DMS153 treated with DMSO at 0.1 percent for 48 hours (cell line): ENCODE data around the gene SULT1A1.
"Not testable (repeated sequence)": the region's sequence is repeated elsewhere in the genome, so short reads cannot be mapped to it uniquely, and the experiment has no call there.

Source experiments
- DNase-seq: peaks from one replicate; lab custom pipeline; 2025; ENCODE audit not compliant: unreplicated experiment; lab: John Stamatoyannopoulos, UW

SULT1A1 gene

GRCh38 chr16:28591355-28591754, 18.5 kb downstream of the SULT1A1 start:
- no peak for DNase-seq

- DNase-seq = no peak
These were observed 19.2 kb downstream of the SULT1A1 start for GRCh38 chr16:28590384-28591340.

DNA sequence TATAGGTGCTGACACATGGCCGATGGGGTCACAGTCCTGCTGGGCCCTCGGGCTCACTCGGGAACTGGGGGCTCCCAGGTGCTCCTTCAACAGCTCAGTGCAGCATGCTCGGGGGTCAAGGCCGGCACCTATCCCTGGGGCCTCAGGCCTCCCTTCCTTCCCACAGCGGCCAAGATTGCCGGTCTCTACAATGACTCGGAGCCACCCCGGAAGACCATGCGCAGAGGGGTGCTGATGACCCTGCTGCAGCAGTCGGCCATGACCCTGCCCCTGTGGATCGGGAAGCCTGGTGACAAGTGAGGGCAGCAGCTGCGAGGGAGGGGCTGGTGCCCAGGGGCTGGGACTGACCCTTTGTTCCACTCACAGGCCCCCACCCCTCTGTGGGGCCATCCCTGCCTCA, 19.9 kb downstream of the SULT1A1 start:
- no peak for DNase-seq

DNA sequence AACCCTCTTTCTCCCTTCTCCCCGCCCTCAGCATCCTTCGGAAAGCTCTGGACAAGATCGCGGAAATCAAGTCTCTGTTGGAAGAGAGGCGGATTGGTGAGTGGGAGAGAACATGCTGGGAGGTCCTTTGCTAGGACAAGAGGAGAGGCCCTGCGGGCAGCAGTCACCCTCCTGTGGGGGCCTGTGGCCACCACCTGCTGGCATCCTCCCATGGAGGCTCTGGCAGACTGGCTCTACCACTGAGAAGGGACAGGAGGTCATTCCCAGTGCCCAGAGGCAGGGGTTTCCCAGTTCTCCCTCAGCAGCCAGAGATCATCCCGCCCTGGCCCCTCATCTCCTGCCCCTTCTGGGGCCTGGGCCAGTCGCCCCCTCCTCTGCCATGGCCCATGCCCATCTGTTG, 20.8 kb downstream of the SULT1A1 start:
- DNase-seq = no peak

DNA sequence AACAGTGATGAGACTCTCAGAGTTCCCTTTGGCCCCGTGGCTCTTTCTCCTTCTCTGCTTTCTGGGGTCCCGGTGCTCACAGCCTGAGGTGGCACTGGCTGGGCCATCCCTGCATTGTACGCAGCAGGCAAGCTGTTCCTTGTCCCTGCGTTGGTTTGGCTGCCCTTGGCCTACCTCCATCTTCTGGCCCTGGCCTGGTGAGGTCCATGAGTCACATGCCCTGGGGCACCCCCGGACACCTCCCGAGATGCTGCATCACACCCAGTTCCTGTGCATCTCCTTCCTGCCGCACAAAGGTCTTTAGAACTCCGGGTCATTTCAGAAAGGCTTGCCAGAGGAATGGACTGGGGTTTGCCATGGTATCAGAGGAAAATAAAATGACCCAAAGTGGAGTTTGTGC, 22.5 kb downstream of the SULT1A1 start:
- no peak for DNase-seq

GRCh38 chr16:28586466-28586865, 23.4 kb downstream of the SULT1A1 start:
- DNase-seq = no peak

DNA sequence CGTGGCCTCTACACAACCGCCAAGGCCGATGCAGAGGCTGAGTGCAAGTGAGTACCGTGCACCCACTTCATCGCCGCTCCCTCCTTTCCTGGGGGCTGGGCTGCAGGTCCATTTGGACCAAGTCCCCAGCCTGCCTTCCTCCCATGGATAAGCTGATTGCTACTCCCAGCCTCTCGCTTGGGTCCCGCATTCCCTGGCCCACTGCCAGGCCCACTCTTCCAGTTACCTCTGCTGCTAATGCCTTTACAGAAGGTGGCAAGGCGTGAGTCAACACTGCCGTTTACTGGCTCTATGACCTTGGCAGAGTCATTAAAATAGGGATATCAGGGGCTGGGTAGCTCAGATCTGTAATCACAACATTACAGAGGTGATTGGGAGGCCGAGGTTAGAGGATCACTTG, 24.2 kb downstream of the SULT1A1 start:
- DNase-seq = no peak

DNA sequence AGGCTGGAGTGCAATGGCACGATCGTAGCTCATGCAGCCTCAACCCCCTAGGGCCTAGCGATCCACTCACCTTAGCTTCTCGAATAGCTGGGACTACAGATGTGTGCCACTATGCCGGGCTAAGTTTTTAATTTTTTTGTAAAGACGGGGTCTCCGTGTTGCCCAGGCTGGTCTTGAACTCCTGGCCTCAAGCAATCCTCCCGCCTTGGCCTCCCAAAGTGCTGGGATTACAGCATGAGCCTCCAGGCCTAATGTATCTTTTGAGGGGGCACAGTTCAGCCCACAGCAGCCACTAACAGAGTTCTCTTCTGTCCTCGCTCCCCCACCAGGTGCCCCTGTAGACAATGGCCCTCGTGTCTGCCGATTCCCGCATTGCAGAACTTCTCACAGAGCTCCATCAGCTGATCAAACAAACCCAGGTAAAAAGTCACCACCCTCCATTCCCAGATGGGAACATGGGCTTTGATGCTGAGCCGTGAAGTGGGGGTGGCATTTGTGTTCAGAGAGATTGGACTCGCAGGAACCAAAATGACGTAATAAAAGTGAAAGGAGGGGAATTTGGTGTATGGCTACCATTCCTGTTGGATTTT, 29.0 kb downstream of the SULT1A1 start:
- DNase-seq = no peak

GRCh38 chr16:28575446-28576109, 34.3 kb downstream of the SULT1A1 start:
- DNase-seq = no peak

- no peak for DNase-seq
These were observed 34.9 kb downstream of the SULT1A1 start for GRCh38 chr16:28574925-28575324.

- no peak for DNase-seq
These were observed 35.8 kb downstream of the SULT1A1 start for GRCh38 chr16:28573738-28574718.

GRCh38 chr16:28572696-28573510, 36.9 kb downstream of the SULT1A1 start:
- DNase-seq = no peak

DNA sequence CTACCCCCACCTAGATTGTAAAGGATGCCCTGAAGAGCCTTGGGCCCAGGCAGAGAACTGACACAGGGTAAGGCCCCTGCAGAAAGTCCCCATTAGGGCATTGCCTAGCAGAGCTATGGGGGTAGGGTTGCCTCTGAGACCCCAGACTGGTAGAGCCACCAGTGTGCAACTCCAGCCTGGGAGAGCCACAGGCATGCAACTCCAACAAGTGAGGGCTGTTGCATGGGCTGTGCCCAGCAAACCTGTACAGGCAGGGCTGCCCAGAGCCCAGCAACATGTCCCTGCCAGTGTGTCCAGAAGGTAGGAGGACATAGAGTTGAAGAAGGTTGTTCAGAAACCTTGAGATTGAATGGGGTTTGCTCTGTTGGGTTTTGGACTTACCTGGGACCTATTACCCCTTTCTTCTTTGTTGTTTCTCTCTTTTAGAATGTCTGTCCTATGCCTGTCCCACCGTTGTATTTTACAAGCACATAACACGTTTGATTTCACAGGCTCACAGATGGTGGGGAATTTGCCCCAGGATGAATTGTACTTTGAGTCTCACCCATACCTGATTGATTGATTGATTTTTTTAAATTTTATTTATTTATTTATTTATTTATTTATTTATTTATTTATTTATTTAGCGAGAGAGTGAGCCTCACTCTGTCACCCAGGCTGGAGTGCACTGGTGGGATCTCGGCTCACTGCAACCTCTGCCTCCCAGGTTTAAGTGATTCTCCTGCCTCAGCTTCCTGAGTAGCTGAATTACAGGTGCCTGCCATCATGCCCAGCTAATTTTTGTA, 39.7 kb downstream of the SULT1A1 start:
- DNase-seq = no peak

- no peak for DNase-seq
These were observed 40.8 kb downstream of the SULT1A1 start for GRCh38 chr16:28569021-28569420.

GRCh38 chr16:28567292-28567691, 42.6 kb downstream of the SULT1A1 start:
- DNase-seq = no peak

DNA sequence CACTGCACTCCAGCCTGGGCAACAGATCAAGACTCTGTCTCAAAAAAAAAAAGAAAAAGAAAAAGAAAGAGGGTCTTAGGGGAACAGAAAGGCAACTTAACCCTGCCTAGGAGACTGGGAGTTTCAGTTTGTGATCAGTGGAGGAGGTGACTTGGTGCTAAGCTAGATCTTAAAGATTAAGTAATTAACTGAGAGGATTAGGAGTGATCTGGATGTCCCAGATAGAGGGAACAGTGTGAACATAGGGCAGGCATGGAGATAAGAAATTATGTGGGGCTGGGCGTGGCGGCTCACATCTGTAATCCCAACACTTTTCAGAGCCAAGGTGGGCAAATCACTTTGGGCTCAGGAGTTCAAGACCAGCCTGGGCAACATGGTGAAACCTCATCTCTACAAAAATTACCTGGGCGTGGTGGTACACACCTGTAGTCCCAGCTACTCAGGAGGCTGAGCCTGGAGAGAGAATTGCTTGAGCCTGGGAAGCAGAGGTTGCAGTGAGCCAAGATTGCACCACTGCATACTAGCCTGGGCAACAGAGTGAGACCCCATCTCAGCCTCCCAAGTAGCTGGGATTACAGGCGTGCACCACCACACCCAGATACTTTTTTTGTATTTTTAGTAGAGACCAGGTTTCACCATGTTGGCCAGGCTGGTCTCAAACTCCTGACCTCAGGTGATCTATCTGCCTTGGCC, 43.5 kb downstream of the SULT1A1 start:
- DNase-seq = not testable (repeated sequence)

- no peak for DNase-seq
These were observed 46.6 kb downstream of the SULT1A1 start for GRCh38 chr16:28563218-28563617.

DNA sequence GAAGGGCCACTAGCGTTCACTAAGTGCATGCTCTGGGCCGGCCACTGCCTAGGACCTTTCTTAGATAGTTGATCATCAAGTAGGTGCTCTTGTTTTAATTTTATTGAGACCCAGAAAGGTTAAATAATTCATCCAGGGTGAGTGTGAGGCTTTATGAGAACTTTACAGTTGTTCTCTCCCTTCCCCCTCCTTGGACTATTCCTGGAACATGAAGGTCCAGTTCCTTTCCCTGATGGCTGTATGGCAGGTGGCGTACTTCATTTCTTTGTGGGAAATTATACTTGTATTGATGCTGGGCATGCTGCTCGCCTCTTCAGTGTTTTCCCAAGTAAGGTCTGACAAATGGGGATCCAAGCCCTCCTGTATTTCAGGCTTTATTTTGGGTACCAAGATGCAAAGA, 47.6 kb downstream of the SULT1A1 start:
- DNase-seq = no peak
